ENCODE data around the gene PLXNB2.

DNA sequence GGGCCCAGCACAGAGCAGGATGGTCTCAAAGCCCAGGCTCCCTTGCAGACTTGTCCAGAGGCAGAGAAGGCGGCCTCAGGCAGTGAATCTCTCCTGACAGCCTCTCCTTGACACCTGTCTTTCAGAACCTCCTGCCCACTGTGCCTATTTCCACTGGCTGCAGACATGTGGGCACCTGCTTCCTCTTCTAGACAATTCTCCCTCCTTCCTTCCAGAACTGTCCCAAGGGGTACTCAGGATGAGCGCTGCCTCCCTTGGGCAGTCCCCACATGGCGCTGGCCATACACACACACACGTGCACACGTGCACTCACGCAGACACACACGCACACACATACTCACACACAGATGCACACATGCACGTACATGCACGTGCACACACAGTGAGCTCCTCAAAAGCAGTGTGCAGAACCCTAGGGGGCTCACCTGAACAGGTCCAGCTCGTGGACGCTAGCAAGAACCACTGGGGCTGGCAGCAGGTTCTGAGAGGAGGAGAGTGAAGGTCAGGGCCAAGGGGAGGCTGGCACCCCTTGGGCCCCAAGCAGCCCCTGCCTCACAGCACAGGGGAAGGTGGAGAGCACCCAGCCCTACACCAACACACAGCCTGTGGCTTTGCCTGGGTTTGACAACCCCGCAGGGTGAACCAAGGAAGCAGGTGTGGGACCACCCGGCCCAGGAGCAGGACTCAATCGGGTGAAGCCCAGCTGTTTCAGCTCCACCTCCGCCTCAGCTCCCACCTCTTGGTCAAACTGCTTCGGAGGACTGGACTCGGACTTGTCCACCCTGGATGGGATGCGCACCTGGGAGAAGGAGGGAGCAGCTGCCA, 8.1 kb upstream of the PLXNB2 start:
- TF ChIP-seq, protein P1, sequence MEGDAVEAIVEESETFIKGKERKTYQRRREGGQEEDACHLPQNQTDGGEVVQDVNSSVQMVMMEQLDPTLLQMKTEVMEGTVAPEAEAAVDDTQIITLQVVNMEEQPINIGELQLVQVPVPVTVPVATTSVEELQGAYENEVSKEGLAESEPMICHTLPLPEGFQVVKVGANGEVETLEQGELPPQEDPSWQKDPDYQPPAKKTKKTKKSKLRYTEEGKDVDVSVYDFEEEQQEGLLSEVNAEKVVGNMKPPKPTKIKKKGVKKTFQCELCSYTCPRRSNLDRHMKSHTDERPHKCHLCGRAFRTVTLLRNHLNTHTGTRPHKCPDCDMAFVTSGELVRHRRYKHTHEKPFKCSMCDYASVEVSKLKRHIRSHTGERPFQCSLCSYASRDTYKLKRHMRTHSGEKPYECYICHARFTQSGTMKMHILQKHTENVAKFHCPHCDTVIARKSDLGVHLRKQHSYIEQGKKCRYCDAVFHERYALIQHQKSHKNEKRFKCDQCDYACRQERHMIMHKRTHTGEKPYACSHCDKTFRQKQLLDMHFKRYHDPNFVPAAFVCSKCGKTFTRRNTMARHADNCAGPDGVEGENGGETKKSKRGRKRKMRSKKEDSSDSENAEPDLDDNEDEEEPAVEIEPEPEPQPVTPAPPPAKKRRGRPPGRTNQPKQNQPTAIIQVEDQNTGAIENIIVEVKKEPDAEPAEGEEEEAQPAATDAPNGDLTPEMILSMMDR (IDR thresholded peaks at IDR 0.05): no peak
- TF ChIP-seq POLR2A (IDR thresholded peaks at IDR 0.05): no peak
